Measurements from ENCODE around the gene SEMA3G. TPM values are rescaled to one million over a fixed set of nuclear protein-coding genes. Genes with fewer than 3 reads are reported as not detected.
A peak's percentile ranks its signal among the peaks of the same experiment; 100 is the strongest.

The SEMA3G gene
- total RNA-seq, 1 experiment from 2014 or later: 0.33 TPM

DNA sequence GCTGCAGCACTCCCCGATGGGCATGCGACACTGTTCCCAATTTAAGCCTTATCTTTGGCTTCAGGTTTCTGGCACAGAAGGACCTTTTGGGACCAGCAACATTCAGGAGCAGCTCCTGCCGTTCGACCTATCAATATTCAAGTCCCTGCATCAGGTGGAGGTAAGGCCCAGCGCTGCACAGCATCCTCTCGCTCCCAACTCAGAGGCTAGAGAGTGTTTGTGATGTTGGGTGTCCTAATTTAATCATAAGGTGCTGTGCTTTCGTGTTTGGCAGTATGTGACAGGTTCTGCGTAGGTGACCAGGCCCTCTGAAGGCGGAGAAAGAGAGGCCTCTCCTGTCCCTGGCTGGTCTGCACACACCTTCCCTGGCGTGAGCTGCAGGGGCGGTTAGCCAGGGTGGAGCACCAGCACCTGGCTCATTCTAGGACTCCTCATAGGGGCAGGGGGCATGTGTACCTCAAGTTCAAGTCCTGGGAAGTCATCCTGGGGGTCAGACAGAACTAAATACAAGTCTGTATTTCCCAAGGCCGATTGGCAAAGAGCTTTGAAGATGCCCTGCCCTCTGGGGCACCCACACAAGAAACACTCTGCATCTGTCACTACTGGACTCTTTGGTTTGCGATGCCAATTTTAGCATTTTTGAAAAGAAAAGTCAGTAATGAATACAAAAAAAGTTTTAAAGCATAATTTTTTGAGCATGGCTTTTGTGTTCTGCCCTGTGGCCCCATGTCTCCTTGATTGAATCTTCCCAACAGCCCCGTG, 27.5 kb upstream of the SEMA3G start:
- Mint-ChIP-seq H3K4me1 (ENCODE audit: low read depth, unreplicated experiment) (no peaks in the 10 kb centered on the region), H3K9me3 (ENCODE audit: low read depth, unreplicated experiment) (no peaks in the 10 kb centered on the region), H3K27ac (ENCODE audit: unreplicated experiment) (no peak overlapping the region), H3K36me3 (ENCODE audit: insufficient read depth, unreplicated experiment) (peaks cover 21% of the 10 kb centered on the region), H3K27me3 (ENCODE audit: unreplicated experiment) (no peaks in the 10 kb centered on the region), H3K4me3 (ENCODE audit: low read depth, unreplicated experiment) (no peak overlapping the region)
- TF ChIP-seq, protein P1, sequence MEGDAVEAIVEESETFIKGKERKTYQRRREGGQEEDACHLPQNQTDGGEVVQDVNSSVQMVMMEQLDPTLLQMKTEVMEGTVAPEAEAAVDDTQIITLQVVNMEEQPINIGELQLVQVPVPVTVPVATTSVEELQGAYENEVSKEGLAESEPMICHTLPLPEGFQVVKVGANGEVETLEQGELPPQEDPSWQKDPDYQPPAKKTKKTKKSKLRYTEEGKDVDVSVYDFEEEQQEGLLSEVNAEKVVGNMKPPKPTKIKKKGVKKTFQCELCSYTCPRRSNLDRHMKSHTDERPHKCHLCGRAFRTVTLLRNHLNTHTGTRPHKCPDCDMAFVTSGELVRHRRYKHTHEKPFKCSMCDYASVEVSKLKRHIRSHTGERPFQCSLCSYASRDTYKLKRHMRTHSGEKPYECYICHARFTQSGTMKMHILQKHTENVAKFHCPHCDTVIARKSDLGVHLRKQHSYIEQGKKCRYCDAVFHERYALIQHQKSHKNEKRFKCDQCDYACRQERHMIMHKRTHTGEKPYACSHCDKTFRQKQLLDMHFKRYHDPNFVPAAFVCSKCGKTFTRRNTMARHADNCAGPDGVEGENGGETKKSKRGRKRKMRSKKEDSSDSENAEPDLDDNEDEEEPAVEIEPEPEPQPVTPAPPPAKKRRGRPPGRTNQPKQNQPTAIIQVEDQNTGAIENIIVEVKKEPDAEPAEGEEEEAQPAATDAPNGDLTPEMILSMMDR (IDR thresholded peaks at IDR 0.05; ENCODE audit: unreplicated experiment): no peak
- intact Hi-C loops (cut with micrococcal nuclease; ENCODE audit: unreplicated experiment): no loop called here
- DNase-seq: no peak
- CTCF ChIA-PET: no interaction called here
- no TSS peak for BruUV-seq (replicated peaks)

DNA sequence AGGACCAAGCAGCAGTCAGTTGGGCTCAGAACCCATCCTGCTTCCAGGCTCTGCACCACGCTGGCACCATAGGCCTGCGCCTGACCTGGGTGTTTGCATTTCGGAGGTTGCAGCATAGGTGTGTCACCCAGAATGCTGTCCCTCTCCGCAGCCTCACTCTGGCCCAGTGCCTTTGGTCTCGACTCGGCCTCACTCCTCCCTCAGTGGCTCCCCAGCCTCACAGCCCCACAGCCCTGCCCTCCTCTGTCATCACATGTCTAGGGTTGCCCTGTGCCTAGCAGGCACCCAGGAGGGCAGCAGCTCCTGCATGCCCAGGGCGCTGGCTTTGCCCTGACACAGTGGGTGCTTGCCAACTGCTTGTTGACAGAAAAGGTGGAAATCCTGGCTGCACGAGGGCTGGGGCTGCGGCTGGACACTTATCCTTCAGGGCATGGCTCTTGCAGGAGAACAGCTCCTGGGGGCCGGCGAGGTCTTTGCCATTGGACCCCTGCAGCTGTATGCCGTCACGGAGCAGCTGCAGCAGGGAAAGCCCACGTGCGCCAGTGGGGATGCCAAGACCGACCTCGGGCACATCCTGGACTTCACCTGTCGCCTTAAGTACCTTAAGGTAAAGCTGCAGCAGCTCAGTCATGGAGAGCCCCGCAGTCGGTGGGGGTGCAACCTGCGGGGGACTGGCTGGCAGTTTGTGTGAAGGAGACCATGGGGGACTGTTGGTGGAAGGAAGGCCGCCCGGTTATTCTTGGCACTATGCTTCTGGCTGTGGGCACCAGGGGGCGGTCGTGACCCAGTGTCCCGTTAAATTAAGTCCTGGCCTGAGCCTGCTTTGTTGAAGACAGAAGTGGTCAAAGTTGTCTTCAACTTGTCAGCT, 26.7 kb upstream of the SEMA3G start:
- CTCF ChIA-PET: no interaction called here
- no peak overlapping the region for H3K27ac Mint-ChIP-seq (ENCODE audit: unreplicated experiment)
- H3K4me1 Mint-ChIP-seq (ENCODE audit: low read depth, unreplicated experiment): no peaks in the 10 kb centered on the region
- peak; percentile 70 for DNase-seq
- H3K36me3 Mint-ChIP-seq (ENCODE audit: insufficient read depth, unreplicated experiment): peaks cover 21% of the 10 kb centered on the region
- H3K9me3 Mint-ChIP-seq (ENCODE audit: low read depth, unreplicated experiment): no peaks in the 10 kb centered on the region
- TF ChIP-seq, protein P1 (IDR thresholded peaks at IDR 0.05; ENCODE audit: unreplicated experiment): peak; percentile 60
- no TSS peak for BruUV-seq (replicated peaks)
- H3K27me3 Mint-ChIP-seq (ENCODE audit: unreplicated experiment): no peaks in the 10 kb centered on the region
- H3K4me3 Mint-ChIP-seq (ENCODE audit: low read depth, unreplicated experiment): no peak overlapping the region
- intact Hi-C loops (cut with micrococcal nuclease; ENCODE audit: unreplicated experiment): no loop called here

DNA sequence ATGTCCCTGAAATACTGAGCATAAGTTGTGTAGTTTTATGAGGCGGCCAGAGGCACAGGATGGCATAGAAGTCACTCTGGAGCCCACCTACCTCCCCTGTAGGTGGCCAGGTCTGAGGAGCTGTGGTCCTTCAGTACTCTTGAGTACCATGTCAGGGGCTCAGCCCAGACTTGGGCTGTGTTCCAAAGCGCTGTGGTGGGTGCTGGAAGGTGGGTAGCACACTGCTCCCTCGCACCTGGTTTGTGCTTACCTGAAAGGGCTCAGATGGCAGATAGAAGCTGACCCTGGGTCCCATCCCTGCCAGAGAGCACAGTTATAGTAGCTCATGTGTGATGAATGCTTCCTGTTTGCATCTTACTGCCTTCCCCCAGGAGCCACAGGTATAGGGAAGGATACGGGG, 26.0 kb upstream of the SEMA3G start:
- Mint-ChIP-seq H3K36me3 (ENCODE audit: insufficient read depth, unreplicated experiment) (peaks cover 21% of the 10 kb centered on the region), H3K4me3 (ENCODE audit: low read depth, unreplicated experiment) (no peak overlapping the region), H3K27me3 (ENCODE audit: unreplicated experiment) (no peaks in the 10 kb centered on the region), H3K27ac (ENCODE audit: unreplicated experiment) (no peak overlapping the region), H3K9me3 (ENCODE audit: low read depth, unreplicated experiment) (no peaks in the 10 kb centered on the region), H3K4me1 (ENCODE audit: low read depth, unreplicated experiment) (no peaks in the 10 kb centered on the region)
- DNase-seq: no peak
- TF ChIP-seq, protein P1 (IDR thresholded peaks at IDR 0.05; ENCODE audit: unreplicated experiment): no peak
- intact Hi-C loops (cut with micrococcal nuclease; ENCODE audit: unreplicated experiment): no loop called here
- no TSS peak for BruUV-seq (replicated peaks)
- CTCF ChIA-PET: no interaction called here

DNA sequence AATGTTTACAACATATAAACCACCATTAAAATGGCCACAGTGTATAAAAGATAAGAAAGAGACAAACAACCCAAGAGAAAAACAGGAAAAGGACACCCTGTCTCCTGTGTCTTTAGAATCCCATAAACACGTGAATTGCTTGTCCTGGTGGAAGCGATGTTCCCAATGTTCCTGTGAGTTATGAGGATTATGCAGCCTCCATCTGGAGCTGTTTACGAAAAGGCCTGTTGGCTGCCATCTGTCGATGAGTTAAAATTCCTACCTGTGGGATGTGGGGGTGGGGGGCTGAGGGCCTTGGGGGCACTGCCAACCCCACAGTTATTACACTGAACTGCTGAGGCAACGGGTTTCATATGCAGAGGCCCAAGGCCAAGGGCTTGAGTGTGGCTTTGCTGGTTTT, 24.1 kb upstream of the SEMA3G start:
- TF ChIP-seq, protein P1 (IDR thresholded peaks at IDR 0.05; ENCODE audit: unreplicated experiment): no peak
- BruUV-seq (replicated peaks): no TSS peak
- peaks cover 15% of the 10 kb centered on the region for H3K36me3 Mint-ChIP-seq (ENCODE audit: insufficient read depth, unreplicated experiment)
- intact Hi-C loops (cut with micrococcal nuclease; ENCODE audit: unreplicated experiment): no loop called here
- no peaks in the 10 kb centered on the region for H3K4me1 Mint-ChIP-seq (ENCODE audit: low read depth, unreplicated experiment)
- H3K27ac Mint-ChIP-seq (ENCODE audit: unreplicated experiment): no peak overlapping the region
- H3K9me3 Mint-ChIP-seq (ENCODE audit: low read depth, unreplicated experiment): no peaks in the 10 kb centered on the region
- no peak for DNase-seq
- no peak overlapping the region for H3K4me3 Mint-ChIP-seq (ENCODE audit: low read depth, unreplicated experiment)
- H3K27me3 Mint-ChIP-seq (ENCODE audit: unreplicated experiment): no peaks in the 10 kb centered on the region
- CTCF ChIA-PET: interaction anchor here (0.6 kb wide), 1 partner anchor 63 kb away, joined by 7 read pairs; no protein-coding TSS in a partner anchor
